Measurements from ENCODE around the gene NOL3. TPM values are rescaled to one million over a fixed set of nuclear protein-coding genes. Genes with fewer than 3 reads are reported as not detected.

NOL3 gene
- total and polyA plus RNA-seq, 4 donors: 24.4 to 122 (median 57.3) TPM

GRCh38 chr16:67145746-67146145 lies 24.6 kb upstream of the NOL3 start:
- Histone ChIP-seq H3K36me3 (ENCODE audit: control insufficient read depth in 1 of 2, insufficient read depth in 2 of 2, low read length in 1 of 2) (peaks cover 3% of the 10 kb centered on the region in 2 donors), H3K27me3 (ENCODE audit: control insufficient read depth in 1 of 2, insufficient read depth in 2 of 2, low read length in 1 of 2) (no peaks in the 10 kb centered on the region), H3K4me1 (ENCODE audit: control insufficient read depth in 1 of 2, insufficient read depth in 2 of 2, low read length in 2 of 2) (no peaks in the 10 kb centered on the region), H3K9me3 (ENCODE audit: control insufficient read depth, low read length) (no peaks in the 10 kb centered on the region), H3K27ac (ENCODE audit: low read depth in 1 of 2, low read length in 2 of 2) (no peak overlapping the region), H3K4me3 (ENCODE audit: low read length in 2 of 2) (no peak overlapping the region)
- intact Hi-C loops (cut with DNase I): no loop called here
- ATAC-seq (ENCODE audit: low FRiP score): no peak
- DNase-seq: peak in 1 of 2 donors; percentile 36
- WGBS, 2 donors: 89 to 91% methylated on average over 2 of the region's 2 CpGs

- no peaks in the 10 kb centered on the region for H3K27me3 ChIP-seq (ENCODE audit: control insufficient read depth in 1 of 2, insufficient read depth in 2 of 2, low read length in 1 of 2)
- 78 to 79% methylated on average over 7 of the region's 7 CpGs for WGBS, 2 donors
- H3K4me3 ChIP-seq (ENCODE audit: low read length in 2 of 2): no peak overlapping the region
- H3K27ac ChIP-seq (ENCODE audit: low read depth in 1 of 2, low read length in 2 of 2): no peak overlapping the region
- ATAC-seq (ENCODE audit: low FRiP score): no peak
- peak in 1 of 2 donors; percentile 59 for DNase-seq
- intact Hi-C loops (cut with DNase I): no loop called here
- H3K36me3 ChIP-seq (ENCODE audit: control insufficient read depth in 1 of 2, insufficient read depth in 2 of 2, low read length in 1 of 2): peaks cover 0 to 3% of the 10 kb centered on the region in 2 donors
- no peaks in the 10 kb centered on the region for H3K4me1 ChIP-seq (ENCODE audit: control insufficient read depth in 1 of 2, insufficient read depth in 2 of 2, low read length in 2 of 2)
- no peaks in the 10 kb centered on the region for H3K9me3 ChIP-seq (ENCODE audit: control insufficient read depth, low read length)
Observed at GRCh38 chr16:67146523-67147357, 23.6 kb upstream of the NOL3 start.

- intact Hi-C loops (cut with DNase I): no loop called here
- H3K27me3 ChIP-seq (ENCODE audit: control insufficient read depth in 1 of 2, insufficient read depth in 2 of 2, low read length in 1 of 2): no peaks in the 10 kb centered on the region
- no peak overlapping the region for H3K27ac ChIP-seq (ENCODE audit: low read depth in 1 of 2, low read length in 2 of 2)
- no peak overlapping the region for H3K4me3 ChIP-seq (ENCODE audit: low read length in 2 of 2)
- no peaks in the 10 kb centered on the region for H3K9me3 ChIP-seq (ENCODE audit: control insufficient read depth, low read length)
- no peak for ATAC-seq (ENCODE audit: low FRiP score)
- WGBS, 2 donors: 90 to 95% methylated on average over 4 of the region's 4 CpGs
- peaks cover 0 to 3% of the 10 kb centered on the region in 2 donors for H3K36me3 ChIP-seq (ENCODE audit: control insufficient read depth in 1 of 2, insufficient read depth in 2 of 2, low read length in 1 of 2)
- peak in 1 of 2 donors; percentile 55 for DNase-seq
- H3K4me1 ChIP-seq (ENCODE audit: control insufficient read depth in 1 of 2, insufficient read depth in 2 of 2, low read length in 2 of 2): no peaks in the 10 kb centered on the region
Observed at GRCh38 chr16:67147437-67148140, 22.7 kb upstream of the NOL3 start.

- Histone ChIP-seq H3K27me3 (ENCODE audit: control insufficient read depth in 1 of 2, insufficient read depth in 2 of 2, low read length in 1 of 2) (no peaks in the 10 kb centered on the region), H3K9me3 (ENCODE audit: control insufficient read depth, low read length) (no peaks in the 10 kb centered on the region), H3K36me3 (ENCODE audit: control insufficient read depth in 1 of 2, insufficient read depth in 2 of 2, low read length in 1 of 2) (peaks cover 0 to 3% of the 10 kb centered on the region in 2 donors), H3K27ac (ENCODE audit: low read depth in 1 of 2, low read length in 2 of 2) (no peak overlapping the region), H3K4me1 (ENCODE audit: control insufficient read depth in 1 of 2, insufficient read depth in 2 of 2, low read length in 2 of 2) (no peaks in the 10 kb centered on the region), H3K4me3 (ENCODE audit: low read length in 2 of 2) (no peak overlapping the region)
- intact Hi-C loops (cut with DNase I): no loop called here
- 89 to 91% methylated on average over 2 of the region's 2 CpGs for WGBS, 2 donors
- no peak for ATAC-seq (ENCODE audit: low FRiP score)
- DNase-seq: peak in 1 of 2 donors; percentile 42
Observed at GRCh38 chr16:67148221-67148620, 22.1 kb upstream of the NOL3 start.

- Histone ChIP-seq H3K27me3 (ENCODE audit: control insufficient read depth in 1 of 2, insufficient read depth in 2 of 2, low read length in 1 of 2) (no peaks in the 10 kb centered on the region), H3K4me3 (ENCODE audit: low read length in 2 of 2) (no peak overlapping the region), H3K36me3 (ENCODE audit: control insufficient read depth in 1 of 2, insufficient read depth in 2 of 2, low read length in 1 of 2) (peaks cover 0 to 3% of the 10 kb centered on the region in 2 donors), H3K4me1 (ENCODE audit: control insufficient read depth in 1 of 2, insufficient read depth in 2 of 2, low read length in 2 of 2) (no peaks in the 10 kb centered on the region), H3K9me3 (ENCODE audit: control insufficient read depth, low read length) (no peaks in the 10 kb centered on the region), H3K27ac (ENCODE audit: low read depth in 1 of 2, low read length in 2 of 2) (no peak overlapping the region)
- DNase-seq: peak in 1 of 2 donors; percentile 61
- WGBS, 2 donors: 82 to 83% methylated on average over 11 of the region's 11 CpGs
- no peak for ATAC-seq (ENCODE audit: low FRiP score)
- intact Hi-C loops (cut with DNase I): no loop called here
Observed at GRCh38 chr16:67148656-67149275, 21.6 kb upstream of the NOL3 start.

GRCh38 chr16:67149276-67150046 lies 20.9 kb upstream of the NOL3 start:
- intact Hi-C loops (cut with DNase I): loop anchor here (5.0 to 10.0 kb wide), 3 partner anchors 42 to 255 kb away; partner anchors contain the start of gene PHAF1 (in 1 of the 2)
- WGBS, 2 donors: 73 to 77% methylated on average over 77 of the region's 77 CpGs
- Histone ChIP-seq H3K27me3 (ENCODE audit: control insufficient read depth in 1 of 2, insufficient read depth in 2 of 2, low read length in 1 of 2) (no peaks in the 10 kb centered on the region), H3K36me3 (ENCODE audit: control insufficient read depth in 1 of 2, insufficient read depth in 2 of 2, low read length in 1 of 2) (peaks cover 0 to 3% of the 10 kb centered on the region in 2 donors), H3K4me1 (ENCODE audit: control insufficient read depth in 1 of 2, insufficient read depth in 2 of 2, low read length in 2 of 2) (no peaks in the 10 kb centered on the region), H3K27ac (ENCODE audit: low read depth in 1 of 2, low read length in 2 of 2) (no peak overlapping the region), H3K4me3 (ENCODE audit: low read length in 2 of 2) (no peak overlapping the region), H3K9me3 (ENCODE audit: control insufficient read depth, low read length) (no peaks in the 10 kb centered on the region)
- no peak for ATAC-seq (ENCODE audit: low FRiP score)
- peak in 1 of 2 donors; percentile 71 for DNase-seq

GRCh38 chr16:67150047-67150832 lies 20.1 kb upstream of the NOL3 start:
- peak; percentile 64 to 87 for DNase-seq
- Histone ChIP-seq H3K27ac (ENCODE audit: low read depth in 1 of 2, low read length in 2 of 2) (peak overlapping the region in 1 of 2 donors; percentile 41), H3K4me3 (ENCODE audit: low read length in 2 of 2) (peak overlapping the region; percentile 49 to 59), H3K4me1 (ENCODE audit: control insufficient read depth in 1 of 2, insufficient read depth in 2 of 2, low read length in 2 of 2) (no peaks in the 10 kb centered on the region), H3K36me3 (ENCODE audit: control insufficient read depth in 1 of 2, insufficient read depth in 2 of 2, low read length in 1 of 2) (peaks cover 0 to 2% of the 10 kb centered on the region in 2 donors), H3K9me3 (ENCODE audit: control insufficient read depth, low read length) (no peaks in the 10 kb centered on the region), H3K27me3 (ENCODE audit: control insufficient read depth in 1 of 2, insufficient read depth in 2 of 2, low read length in 1 of 2) (no peaks in the 10 kb centered on the region)
- intact Hi-C loops (cut with DNase I): loop anchor here (5.0 to 10.0 kb wide), 3 partner anchors 43 to 255 kb away; partner anchors contain the start of gene PHAF1 (in 1 of the 2)
- peak; percentile 74 for ATAC-seq (ENCODE audit: low FRiP score)
- WGBS, 2 donors: 10% methylated on average over 92 to 94 of the region's 94 CpGs
